NCI-H1105 treated with DMSO at 0.1 percent for 48 hours (cell line): ENCODE results near the gene IGFL4.
A peak's percentile ranks its signal among the peaks of the same experiment; 100 is the strongest.
"Not testable (repeated sequence)": the region's sequence is repeated elsewhere in the genome, so short reads cannot be mapped to it uniquely, and the experiment has no call there.

Experiments
- DNase-seq: peaks from one replicate; lab custom pipeline; 2025; lab: John Stamatoyannopoulos, UW

IGFL4 gene

DNA sequence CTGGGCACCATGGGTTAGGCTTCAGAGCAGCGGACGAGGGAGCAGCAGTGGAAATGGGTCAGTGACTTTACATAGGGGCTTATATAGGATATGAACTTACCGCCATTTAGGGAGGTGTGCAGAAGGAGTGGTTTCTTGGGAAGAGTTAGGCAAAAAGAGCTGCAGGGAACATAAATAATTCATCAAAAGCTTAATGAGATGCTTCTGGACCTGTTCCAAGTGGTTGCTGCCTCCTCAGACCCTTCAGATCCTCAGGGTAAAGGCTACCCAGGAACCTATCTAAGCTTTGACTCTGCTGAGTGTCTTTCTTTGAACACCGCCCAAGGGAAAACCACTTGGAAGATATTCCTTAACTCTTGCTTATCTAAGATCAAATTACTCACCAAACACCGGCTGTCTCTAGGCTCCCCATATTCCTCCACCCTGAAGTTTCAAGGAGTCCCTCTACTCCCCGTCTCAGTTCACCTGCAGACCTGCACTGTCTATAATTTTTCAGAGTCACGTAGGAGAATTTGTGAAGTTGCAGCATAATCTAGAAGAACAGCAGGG, at the start of gene IGFL4:
TSS of gene IGFL4 (minus strand) at position 51 of the 549 bp plus-strand sequence. CDS start at position 11, 40 bp downstream.
- DNase-seq: peak; percentile 63

DNA sequence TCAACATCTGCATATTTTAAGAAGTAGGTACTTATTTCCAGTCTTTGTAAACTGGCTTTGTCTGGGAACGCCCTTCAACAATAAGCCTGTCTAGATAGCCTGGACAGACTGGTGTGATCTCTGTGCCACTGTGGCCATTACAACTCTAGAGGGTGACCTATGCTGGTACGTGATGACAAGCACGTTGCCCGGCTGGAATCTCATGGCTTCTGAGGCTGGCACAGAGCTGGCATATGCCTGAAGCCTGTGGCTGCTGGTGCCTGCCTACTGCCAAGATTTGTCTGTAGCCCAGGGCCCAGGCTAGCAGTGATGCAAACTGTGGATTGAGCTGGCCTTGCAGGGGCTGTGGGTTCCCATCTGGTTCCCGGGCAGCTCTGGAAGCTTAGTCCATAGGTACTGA, 49.6 kb upstream of the IGFL4 start:
- DNase-seq: no peak

DNA sequence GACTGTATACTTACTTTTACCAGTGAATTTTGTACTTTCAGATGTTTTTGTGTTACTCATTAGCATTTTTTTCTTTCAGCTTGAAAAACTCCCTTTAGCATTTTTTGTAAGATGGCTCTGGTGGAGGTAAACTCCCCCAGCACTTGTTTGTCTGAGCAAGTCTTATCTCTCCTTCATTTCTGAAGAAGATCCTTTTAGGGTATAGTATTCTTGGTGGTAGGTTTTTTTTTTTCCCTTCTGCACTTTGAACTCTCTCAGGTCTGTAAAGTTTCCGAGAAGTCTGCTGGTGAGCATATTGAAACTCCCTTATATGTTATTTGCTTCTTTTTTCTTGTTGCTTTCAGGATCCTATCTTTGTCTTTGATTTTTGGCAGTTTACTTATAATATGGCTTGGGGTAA, 48.6 kb upstream of the IGFL4 start:
- DNase-seq: no peak

DNA sequence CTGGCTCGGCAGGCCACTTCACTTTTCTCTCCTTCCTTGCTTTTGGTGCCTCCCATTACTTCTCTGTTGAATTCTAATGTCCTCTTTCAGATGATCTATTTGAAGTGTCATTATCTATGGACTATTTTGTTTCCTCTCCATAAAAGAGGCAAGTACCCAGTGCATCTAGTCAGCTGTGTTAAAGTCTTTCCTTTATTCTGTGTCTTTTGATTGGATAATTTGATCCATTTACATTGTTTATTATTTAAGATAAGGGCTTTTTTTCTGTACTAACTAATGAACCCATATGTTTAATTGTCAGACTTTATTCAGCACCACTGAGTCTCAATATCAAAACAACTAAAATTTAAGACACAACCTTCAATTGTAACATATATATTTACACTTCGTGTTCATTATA, 47.3 kb upstream of the IGFL4 start:
- no peak for DNase-seq

DNA sequence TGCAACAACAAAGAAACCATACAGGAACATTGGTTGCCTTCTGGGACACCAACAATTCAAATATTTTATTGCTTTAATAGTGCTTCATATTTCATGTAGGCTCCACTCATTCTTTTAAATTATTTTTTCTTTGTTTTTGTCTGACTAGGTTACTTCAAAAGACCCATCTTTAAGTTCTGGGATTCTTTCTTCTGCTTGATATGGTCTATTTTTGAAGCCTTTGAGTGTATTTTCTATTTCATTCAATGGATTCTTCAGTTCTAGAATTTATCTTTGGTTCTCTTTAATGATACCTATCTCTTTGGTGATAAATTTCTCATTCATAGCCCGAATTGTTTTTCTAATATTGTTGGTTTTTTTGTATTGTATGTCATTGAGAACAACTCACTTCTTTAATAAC, 45.1 kb upstream of the IGFL4 start:
- no peak for DNase-seq

DNA sequence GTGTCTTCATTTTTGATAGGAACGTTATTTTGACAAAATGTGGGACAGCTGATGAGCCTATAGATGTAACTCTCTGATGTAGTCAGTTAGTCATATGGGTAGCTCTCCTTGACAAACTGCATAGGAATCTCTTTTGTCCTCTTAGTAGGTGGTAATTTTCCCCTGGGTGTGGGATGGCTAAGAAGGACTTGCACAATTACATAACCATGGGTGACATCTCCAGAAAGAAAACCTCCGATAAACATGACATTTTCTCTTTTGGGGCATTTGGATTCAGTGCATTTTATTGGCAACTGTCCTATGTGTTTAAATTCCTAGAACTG, 41.9 kb upstream of the IGFL4 start:
- DNase-seq: no peak

DNA sequence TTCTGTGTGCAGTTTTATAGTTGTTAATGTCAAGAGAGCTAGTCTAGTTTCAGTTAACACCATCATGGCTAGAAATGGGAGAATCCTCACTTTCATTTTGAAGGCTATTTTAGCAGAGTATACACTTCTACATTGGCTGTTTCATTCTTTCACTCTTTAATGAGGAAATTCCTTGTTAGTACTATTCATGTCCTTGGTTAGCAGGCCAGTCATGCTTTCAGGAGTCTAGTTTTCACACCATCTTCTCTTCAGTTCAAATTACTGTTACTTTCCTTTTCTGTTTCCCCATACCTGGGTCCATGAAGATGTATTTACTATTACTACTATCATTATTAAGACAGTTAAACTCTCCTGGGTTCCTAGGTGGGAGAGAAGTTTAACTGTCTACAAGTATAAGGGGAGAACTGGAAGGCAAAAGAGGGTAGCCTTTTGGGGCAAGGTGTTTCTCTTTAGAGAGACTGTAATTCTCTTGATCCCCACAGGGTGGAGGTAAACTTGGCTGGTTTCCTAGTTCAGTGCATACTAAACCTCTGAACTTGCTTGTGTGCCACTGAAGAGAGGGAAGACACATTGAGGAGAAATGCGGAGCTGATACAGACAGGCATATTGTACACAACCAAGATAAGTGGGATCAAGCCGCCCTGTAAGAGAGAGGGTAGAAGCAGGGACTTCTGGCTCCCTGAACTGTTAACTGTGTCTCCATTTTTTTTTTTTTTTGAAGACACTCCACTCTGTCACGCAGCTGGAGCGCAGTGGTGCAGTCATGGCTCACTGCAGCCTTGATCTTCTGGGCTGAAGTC, 41.3 kb upstream of the IGFL4 start:
- peak; percentile 68 for DNase-seq

DNA sequence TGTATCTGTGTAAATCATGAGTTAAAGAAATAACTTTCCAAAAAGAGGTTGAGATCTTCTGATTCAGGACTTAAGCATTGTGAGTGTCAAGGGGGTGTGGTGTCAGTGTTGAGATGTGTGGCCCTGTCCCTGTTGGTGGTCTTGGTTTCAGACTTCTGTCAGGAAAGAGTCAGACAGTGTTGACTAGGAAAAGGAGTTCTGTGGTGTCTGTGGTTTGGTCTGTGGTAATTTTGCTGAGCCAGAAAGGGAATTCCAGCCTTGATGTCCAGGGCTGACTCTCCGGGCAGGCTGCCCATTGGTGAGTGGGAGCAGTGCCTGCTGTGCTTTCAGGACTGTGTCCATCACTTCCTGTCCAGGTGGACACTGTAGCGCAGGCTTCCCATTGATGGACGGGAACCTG, 39.8 kb upstream of the IGFL4 start:
- no peak for DNase-seq

DNA sequence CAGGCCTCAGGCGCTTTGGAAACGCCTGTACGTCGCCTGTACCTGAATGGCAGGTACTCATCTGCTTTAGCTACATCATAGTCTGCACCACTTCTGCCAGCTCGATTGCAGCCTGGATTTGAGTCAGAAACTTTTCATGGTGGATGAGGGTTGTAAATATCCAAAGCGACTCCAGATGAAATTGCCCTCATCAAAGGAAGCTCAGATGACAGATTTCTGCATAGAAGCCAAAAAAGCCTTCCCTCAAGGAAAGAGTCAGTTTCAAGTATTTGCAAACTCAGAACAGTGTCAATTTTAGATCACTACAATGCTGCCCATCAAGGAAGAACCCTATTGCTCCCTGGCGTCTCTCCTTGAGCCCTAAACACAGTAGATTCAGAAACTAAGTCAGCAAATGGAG, 38.8 kb upstream of the IGFL4 start:
- no peak for DNase-seq

DNA sequence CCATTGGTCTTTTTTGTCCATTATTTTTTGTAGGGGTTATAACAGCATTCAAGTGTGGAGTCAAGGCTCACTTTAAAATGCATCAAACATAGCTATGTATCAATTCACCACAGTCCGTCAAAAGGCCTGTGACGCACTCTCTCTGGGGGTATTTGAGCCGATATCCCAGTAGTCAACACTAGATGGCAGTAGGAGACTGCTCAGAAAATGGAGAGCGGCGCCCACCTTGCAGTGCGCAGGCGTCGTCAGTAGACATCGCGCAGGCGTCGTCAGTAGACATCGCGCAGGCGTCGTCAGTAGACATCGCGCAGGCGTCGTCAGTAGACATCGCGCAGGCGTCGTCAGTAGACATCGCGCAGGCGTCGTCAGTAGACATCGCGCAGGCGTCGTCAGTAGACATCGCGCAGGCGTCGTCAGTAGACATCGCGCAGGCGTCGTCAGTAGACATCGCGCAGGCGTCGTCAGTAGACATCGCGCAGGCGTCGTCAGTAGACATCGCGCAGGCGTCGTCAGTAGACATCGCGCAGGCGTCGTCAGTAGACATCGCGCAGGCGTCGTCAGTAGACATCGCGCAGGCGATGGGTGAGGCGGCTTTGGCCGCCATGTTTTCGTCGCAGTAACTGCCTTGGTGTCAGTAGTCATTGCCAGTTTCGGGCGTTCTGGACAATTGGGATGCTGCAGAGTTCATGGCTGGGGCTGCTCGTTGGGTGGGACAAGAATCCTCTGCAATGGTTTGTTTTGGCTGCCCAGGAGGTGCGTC, 38.0 kb upstream of the IGFL4 start:
- DNase-seq: not testable (repeated sequence)

DNA sequence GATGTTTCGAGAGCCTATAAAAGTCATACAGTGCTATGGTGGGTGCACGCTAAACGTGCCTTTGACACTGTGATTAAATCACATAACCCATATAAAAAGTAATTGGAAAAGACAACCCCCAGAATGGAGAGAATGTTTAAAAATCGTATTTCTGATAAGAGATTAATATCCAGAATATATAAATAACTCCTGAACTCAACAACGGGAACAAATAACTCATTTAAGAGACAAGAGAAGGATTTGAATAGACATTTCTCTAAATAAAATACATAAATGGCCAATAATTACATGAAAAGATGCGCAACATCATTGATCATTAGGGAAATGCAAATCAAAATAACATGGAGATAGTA, 37.0 kb upstream of the IGFL4 start:
- DNase-seq: no peak

DNA sequence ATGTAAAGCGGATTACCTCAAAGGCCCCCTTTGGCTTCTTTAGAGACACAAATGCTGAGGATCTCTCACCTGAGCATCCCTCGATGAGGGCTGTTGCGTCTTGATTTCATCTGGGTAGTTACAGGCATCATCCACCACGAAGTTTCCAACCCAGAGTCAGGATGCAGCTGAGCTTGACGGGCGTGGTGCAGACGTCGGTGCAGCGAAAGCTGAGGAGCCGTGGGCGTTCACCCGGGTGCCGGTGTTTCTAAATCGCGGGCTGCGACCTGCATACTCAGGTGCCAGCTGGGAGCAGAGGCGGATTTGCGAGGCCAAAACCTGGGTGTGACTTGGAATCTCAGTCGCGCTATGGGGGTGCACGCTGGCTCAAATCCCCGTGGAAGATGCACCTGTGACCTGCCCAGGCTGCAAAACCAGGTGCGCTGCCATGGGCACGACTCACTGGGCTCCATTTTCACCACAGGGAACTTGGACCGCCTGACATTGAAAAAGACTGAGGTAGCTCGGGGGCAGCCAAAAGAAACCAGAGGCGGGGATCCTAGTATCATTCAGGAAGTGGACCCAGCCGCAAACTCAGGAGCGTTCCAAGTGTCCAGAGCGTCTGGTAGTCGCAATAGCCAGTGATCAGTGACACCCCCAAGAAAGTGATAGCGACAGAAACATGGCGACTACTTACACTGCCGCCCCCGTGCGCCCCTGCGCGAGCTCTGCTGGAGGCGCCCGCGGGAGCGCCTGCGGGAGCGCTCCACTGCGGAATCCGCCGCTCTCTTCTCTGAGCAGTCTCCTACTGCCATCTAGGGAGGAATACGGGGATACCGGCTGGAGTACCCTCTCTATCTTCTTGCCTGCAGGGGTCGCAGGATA, 36.4 kb upstream of the IGFL4 start:
- peak; percentile 94 for DNase-seq

DNA sequence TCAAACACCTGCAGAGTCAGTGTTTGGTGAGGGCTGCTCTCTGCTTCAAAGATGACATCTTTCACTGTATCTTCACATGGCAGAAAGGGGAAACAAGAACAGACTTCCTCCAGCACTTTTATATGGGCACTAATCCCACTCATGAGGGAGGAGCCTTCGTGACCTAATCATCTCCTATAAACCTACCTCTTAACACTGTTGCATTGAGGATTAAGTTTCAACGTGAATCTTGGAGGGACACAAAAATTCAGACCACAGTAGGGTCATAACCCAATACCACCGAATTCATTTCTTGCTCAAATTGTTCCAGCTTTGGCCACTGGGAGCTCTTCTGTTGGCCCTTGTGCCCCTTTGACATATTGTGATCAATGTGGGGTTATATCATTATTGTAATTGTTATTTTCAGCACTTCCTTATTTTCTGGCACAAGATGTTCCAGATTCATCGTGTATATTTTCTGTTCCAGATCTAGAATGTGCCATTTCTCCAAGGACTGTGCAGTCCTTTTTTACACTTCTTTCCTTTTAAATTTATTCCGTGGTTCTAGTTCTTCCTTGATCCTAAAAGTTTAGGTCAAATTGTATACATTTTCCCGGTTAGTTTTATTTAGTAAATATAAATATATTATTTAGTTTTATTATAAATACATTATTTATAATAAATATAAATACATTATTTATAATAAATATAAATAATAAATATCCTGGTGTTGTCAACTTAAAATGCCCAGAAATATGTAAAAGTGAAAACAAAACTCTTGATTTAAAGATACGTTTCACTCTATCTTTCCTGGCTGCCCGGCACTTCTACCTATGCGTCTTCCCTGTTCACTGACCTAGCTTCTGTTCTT, 35.5 kb upstream of the IGFL4 start:
- no peak for DNase-seq

DNA sequence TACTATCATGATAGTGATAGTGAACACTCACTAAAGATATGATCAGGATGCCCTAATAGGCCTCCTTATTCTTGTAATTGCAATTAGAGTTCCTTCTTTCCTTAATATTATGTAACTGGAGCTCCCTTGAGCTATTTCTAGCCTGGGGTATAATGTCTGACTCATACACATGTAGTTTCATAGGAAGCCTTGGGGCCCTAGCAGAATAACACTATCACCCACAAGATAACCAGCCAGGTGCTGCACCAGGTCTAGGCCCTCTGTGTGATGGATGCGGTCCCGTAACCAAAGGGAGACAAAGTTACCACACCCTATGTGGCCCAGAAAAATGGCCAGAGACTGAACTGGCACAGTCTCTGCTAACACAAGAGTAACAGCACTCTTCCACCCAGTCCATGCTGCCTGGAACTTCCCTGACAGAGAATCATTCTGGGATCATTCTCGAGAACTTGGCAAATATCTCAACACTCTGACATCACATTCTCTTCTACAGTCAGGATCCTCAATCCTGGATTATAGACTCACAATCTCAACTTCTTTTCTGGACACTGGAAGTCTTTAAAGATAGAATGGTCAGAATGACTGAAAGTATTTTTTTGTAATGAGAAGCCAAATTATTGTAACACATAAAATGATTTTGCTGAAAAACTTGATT, 32.6 kb upstream of the IGFL4 start:
- DNase-seq: no peak

DNA sequence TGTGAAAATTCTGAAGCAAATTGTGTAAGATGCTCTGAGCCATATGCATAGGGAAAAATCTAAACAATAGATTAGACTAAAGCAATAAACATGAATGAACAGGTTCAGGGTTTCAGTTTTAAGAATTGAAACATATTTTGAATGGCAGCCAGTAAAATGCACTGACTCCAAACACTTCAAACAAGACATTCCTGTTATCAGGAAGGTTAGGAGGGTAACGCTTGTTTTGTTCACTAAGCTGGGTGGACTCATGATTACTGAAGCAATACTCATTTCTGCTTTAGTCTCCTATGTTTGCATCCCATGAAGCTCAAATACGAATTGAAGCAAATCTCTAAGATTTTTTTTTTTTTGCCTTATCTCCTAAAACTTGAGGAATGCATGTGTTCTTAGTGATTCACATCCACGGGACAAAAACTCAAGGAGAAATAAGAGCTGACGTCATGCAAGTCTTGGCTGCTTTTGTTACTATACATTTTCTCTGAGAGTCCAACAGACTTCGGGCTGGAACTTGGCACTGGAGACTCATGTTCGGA, 29.1 kb upstream of the IGFL4 start:
- peak; percentile 24 for DNase-seq

DNA sequence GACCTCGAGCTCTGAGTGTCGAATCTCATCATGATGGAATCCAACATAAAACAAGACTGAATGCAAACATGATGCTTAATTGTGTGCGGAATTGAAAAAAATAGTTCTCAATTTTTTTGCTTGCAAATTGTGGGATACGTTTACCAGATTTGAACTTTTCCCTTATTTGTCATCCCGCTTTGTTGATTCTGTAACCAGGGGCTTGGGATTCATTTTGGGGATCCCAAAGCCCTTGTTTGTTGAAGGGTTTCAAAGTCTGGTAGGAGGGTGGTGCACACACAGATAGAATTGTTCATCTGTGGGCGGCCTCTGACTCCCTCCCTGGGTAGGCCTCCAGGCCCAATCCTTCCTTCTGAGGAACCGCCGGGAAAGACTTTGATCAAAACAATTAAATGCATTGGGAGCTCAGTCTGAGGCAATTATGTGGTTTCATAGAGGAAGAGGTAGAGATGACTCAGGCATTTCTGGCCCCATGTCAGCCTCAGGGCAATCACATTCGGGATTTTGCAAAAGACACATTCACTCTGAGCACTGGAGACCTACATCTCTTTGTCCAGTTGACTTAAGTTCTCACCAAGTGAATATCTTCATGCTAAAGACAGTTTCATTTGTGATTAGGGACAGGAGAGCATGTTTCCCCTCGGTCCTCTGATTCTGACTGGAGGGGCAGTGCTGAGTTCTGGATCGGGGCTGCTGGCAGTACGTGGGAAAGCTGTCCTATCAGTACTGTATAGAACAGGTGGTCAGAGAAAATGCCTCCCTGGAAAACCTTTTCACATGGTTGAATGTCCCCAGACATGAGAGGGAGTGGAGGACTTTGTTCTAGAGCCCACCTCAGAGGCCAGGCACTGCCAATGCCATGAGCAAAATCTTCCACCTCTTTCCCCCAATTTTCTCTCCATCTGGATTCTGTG, 27.8 kb upstream of the IGFL4 start:
- DNase-seq: no peak

DNA sequence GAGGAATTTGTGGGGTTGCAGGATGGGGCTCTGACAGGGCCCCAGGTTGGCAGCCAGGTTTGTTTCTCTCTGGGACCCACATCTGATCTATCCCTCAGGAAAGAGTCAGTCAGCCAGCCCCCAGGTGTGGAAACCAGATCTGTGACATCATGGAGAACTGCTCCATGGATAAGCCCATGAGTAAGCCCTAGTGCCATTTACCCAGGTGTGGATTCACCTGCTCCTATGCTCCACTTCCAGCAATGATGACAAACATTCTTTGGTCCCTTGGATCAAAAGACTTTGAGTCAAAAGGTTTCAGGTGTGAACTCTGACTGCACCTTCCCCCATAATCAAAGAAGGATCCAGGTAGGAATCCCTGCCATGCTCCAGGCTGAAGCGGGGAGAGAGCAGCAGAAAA, 26.9 kb upstream of the IGFL4 start:
- DNase-seq: no peak

DNA sequence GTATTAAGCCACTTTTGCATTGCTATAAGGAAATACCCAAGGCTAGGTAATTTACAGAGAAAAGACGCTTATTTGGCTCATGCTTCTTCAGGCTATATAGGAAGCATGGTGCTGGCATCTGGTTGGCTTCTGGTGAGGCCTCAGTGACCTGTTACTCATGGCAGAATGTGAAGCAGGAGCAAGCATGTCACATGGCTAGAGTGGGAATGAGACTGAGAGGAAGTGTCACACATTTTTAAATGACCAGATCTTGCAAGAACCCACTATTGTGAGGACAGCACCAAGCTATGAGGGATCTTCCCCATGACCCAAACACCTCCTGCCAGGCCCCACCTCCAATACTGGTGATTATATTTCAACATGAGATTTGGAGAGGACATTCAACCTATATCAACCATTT, 25.7 kb upstream of the IGFL4 start:
- no peak for DNase-seq

DNA sequence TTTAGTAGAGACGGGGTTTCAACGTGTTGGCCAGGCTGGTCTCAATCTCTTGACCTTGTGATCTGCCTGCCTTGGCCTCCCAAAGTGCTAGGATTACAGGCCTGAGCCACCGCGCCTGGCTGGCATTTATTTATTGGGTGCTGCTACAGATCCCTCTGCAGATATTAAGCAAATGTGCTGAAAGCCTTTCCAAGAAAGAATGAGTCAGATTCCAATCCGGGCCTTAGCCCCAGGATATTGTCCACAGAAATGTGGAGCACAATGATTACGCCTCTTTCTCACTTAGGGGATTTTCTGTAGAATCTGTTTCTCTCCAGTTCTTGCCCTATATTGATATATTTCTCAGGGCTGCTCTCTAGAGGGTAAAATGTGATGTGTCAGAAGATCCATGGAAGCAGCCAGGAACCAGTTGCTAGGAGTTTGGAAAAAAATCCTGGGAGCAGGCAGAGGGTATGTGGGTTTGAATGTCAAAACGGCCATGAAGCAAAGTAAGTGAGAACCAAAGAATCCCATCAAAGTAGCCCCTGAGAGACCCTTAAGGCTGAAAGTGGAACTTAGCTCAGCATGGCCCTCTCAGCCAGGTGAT, 24.8 kb upstream of the IGFL4 start:
- no peak for DNase-seq
